Measurements from ENCODE around the gene GRM3.
"Not testable (repeated sequence)": the region's sequence is repeated elsewhere in the genome, so short reads cannot be mapped to it uniquely, and the experiment has no call there.

GRM3 gene

DNA sequence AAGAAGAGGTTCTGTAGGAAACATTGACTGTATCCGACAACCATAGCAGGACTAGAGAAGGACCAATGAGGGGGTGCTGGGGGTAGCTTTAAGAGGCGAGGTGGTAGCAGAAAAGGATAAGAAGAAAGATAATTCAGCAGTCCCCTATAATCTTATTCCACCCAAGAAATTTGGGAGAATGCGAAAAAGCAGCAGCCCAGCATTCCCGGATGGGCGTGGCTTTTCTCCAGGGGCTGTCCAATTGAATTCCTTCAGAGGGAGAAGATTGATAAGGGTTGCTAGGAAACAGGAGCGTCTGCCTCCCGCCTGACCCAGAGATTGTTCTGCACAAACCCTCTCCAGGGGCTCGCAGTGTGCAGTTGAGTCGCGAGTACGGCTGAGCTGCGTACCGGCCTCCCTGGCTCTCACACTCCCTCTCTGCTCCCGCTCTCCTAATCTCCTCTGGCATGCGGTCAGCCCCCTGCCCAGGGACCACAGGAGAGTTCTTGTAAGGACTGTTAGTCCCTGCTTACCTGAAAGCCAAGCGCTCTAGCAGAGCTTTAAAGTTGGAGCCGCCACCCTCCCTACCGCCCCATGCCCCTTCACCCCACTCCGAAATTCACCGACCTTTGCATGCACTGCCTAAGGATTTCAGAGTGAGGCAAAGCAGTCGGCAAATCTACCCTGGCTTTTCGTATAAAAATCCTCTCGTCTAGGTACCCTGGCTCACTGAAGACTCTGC is at the start of gene GRM3:
TSS of gene GRM3 (plus strand) at position 349 of the 721 bp plus-strand sequence. CDS start 121,237 bp downstream, outside the sequence.
- FAIRE-seq (no peak), DNase-seq (ENCODE audit: low spot score) (peak; percentile 75)

DNA sequence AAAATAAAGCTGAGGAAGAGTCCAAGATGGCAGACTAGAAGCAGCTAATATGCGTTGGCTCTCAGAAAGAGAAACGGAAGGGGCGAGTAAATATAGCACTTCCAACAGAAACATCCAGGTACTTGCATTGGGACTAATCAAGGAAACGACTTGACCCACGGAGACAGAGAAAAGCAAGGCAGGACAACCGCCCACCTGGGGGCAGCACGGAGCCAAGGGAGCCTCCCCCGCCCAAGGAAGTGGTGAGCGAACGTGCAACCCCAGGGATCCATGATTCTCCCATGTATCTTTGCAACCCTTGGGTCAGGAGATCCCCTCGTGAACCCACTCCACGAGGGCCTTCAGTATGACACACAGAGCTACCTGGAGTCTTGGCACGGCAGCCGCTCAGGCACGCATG is 45.4 kb upstream of the GRM3 start:
- no peak for DNase-seq (ENCODE audit: low spot score)
- FAIRE-seq, result no peak

DNA sequence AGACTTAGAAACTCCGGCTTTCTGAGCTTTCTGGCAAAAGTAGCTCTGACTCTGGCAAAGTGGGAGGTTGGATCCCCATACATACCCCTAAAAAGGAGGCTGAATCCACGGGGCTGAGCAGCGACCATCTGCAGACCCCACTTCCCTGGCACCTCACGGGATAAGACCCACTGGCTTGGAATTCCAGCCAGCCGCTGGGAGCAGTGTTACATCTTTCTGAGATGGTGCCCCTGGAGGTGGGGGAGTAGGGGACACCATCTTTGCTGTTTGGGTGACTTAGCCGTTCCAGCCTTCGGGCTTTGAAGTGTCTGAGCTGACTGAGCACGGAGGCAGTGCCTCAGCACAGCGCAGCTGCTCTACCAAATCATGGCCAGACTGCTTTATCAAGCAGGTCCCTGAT is 45.0 kb upstream of the GRM3 start:
- DNase-seq (ENCODE audit: low spot score) (no peak), FAIRE-seq (no peak)

DNA sequence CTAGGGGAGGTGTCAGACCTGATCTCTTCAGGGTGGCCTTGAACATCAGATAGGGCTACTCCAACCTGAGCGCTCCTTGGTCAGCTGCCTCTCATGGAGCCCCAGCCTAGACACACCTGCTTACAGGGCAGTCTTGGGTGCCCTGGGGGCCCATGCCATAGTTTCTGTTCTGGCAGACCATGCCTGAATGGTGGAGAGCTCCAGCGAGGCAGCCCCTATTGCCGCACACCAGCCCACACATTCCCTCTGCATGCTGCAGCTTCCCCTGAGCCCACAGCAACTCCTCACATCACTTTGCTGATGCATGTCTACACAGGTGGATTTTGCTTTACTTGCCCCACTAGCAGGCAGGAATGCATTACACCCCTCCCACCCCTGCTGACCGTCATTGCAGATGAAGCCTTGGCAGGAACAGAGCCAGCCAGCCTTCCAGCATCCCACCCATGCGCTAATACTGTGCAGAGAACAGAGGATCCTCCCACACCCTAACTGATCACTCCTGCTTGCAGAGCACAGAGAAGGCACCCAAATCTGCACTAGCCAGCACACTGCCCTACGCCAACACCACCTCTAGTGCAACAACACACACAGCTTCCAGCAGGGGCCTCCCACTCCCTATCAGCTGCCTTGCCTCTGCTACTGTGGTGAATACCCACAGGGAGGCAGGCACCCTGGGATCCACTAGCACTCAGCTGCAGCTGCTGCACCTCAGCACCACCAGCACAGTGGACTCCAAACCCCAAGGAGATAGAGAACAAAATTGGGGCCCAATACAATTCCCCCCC is 43.0 kb upstream of the GRM3 start:
- FAIRE-seq (peak; percentile 77), DNase-seq (ENCODE audit: low spot score) (no peak)

- FAIRE-seq; DNase-seq (ENCODE audit: low spot score): not testable (repeated sequence)
Measured at GRCh38 chr7:86615711-86616110, 28.0 kb upstream of the GRM3 start.

DNA sequence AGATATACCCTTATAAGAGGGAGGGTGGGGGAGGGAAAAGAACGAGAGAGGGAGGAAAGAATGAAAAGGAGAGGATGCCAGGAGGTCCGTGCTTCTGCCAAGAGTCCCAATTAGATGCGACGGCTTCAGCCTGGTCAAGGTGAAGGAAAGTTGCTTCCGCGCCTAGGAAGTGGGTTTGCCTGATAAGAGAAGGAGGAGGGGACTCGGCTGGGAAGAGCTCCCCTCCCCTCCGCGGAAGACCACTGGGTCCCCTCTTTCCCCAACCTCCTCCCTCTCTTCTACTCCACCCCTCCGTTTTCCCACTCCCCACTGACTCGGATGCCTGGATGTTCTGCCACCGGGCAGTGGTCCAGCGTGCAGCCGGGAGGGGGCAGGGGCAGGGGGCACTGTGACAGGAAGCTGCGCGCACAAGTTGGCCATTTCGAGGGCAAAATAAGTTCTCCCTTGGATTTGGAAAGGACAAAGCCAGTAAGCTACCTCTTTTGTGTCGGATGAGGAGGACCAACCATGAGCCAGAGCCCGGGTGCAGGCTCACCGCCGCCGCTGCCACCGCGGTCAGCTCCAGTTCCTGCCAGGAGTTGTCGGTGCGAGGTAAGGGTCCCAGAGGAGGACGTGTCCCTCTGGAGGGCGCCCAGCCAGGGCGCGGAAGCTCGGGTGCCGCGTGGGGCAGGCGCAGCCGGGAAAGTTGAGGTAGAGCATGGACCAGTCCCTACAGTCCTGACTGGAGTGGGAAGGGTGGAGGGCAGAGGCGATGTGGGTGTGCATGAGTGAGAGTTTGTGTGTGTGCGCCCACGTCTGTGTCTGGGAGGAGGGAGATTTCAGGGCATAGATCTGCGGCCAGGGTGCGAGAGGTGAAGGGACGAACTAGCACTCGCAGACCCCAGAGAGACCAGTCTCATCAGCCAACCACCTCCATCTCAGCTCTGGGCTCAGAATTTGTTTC is 844 bp downstream of the GRM3 start:
- peak; percentile 72 for FAIRE-seq
- DNase-seq (ENCODE audit: low spot score), result peak; percentile 61

DNA sequence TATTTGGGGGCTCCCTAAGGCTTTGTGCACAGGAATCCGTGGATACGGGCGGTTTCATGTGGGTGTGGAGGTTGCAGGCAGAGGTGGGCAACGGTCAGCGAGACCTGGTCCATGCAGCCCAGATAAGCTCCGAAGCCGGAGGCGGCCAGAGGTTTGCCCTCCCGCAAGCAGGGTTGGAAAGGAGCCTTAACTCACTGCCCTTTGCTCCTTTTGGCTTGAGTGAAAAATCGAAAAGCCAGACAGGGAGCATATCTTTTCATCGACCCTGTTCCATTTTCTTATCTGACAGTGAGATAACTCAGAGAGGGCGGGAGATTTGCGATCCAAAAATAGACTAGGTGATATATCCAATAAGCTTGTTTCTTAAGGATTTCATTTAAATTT is 1.5 kb downstream of the GRM3 start:
- DNase-seq (ENCODE audit: low spot score) (no peak), FAIRE-seq (no peak)

- no peak for DNase-seq (ENCODE audit: low spot score)
- no peak for FAIRE-seq
Measured at GRCh38 chr7:86645676-86646276, 2.1 kb downstream of the GRM3 start.

DNA sequence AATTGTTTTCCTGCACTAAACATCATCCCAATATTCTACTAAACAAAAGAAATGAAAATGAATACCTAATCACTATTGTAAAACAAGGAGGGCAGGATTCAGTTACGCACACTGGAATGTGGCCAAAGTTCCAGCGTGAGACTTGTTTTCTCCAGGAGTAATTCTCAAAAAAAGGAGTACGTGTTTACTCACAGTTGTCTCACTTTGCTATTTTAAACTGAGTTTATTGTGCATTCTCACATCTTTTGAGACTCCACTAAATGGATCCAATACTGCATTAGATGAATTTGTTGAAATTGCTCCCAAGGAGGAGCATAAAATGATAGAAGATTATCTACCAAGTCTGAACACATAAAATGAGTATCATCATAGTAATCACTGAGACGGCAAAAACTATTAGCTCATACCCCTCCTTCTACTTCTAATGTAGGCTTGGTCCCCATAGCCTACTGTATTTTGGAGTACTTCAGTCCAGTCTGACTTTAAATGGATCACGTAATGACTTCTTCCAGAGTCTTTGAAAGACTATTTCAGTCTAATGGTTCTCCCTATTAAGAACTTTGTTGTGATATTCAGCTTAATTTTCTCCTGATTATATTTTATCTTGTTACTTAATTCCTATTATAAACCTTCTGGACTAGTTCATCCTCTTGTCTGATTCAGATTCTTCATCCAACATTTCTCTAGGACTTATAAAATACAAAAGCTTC is 3.8 kb downstream of the GRM3 start:
- FAIRE-seq (no peak), DNase-seq (ENCODE audit: low spot score) (no peak)

DNA sequence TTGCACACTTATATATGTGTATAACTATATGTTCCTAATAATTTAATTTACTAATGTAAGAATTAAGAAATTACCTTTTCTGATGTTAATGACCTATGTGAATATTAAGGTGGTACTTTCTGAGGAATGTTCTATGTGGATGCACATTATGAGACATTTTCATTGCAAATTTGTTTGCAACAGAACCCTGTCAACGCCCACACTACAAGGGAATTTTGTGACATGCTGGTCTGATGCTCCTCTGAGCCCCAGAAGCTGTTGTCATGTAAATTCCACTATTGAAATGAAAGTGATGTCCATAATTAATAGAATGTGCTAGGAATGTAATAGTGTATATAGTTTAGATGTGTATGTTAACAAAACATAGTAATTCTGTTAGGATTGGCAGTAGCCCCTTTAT is 4.5 kb downstream of the GRM3 start:
- no peak for FAIRE-seq
- DNase-seq (ENCODE audit: low spot score), result no peak

- FAIRE-seq (no peak), DNase-seq (ENCODE audit: low spot score) (peak; percentile 37)
Measured at GRCh38 chr7:86653919-86654659, 10.4 kb downstream of the GRM3 start.

GRCh38 chr7:86657948-86658347 is 14.2 kb downstream of the GRM3 start:
- no peak for DNase-seq (ENCODE audit: low spot score)
- no peak for FAIRE-seq

GRCh38 chr7:86660950-86661462 is 17.3 kb downstream of the GRM3 start:
- no peak for DNase-seq (ENCODE audit: low spot score)
- no peak for FAIRE-seq

DNA sequence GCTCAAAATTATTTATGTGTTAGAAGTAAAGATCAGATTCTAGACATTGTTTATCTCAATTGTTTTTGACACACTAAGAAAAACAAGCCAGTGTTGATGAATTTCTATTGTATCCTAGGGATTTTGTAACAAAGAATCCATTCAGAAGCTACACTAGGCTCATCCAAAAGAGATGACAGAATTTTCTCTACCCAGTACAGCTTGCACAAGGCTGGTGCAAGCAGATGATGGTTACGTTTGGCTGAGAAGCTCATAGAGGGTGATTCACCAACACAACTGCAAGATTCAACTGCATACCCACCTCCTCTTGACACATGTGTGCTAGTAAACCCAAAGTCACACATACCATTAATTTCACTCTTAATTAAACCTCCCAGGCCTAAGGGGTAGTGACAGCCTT is 20.8 kb downstream of the GRM3 start:
- no peak for DNase-seq (ENCODE audit: low spot score)
- no peak for FAIRE-seq

DNA sequence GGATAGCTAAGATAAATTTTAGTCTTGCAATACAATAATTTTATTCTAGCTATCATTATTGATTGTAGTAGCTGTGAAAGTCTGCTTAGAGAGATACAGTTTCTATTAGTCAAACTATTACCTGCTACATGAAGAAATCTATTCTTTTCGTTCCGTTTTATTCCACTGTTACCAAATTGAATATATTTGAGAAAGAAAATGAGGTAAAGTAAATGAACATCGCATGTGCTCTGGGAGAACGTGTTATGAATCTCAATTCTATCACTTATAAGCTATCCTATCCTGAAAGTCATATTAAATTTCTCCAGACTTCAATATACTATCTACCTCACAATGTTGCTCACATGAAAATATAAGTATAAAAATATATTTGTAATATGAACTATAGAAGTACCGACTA is 21.3 kb downstream of the GRM3 start:
- FAIRE-seq (no peak), DNase-seq (ENCODE audit: low spot score) (no peak)

- DNase-seq (ENCODE audit: low spot score) (no peak), FAIRE-seq (no peak)
Measured at GRCh38 chr7:86665669-86666068, 22.0 kb downstream of the GRM3 start.

GRCh38 chr7:86667732-86668131 is 24.0 kb downstream of the GRM3 start:
- no peak for DNase-seq (ENCODE audit: low spot score)
- FAIRE-seq, result no peak

DNA sequence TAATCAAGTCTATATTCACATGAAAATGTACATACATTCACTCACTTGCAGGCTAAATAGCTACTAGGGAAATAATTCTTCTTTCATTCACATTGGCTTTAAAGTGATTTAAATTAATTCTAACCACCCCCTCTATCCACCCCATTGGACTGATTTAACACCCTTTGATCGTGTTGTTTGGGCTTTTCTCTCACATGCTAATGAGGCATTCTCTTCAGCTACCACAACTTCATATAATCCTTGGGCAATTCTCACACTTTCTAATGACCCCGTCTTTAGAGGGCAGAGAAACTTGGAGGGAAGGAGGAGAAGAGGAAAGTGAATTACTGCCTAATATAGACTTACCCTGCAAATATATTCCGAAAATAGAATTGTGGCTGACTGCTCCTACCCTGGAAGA is 24.6 kb downstream of the GRM3 start:
- FAIRE-seq, result peak; percentile 59
- DNase-seq (ENCODE audit: low spot score), result no peak

DNA sequence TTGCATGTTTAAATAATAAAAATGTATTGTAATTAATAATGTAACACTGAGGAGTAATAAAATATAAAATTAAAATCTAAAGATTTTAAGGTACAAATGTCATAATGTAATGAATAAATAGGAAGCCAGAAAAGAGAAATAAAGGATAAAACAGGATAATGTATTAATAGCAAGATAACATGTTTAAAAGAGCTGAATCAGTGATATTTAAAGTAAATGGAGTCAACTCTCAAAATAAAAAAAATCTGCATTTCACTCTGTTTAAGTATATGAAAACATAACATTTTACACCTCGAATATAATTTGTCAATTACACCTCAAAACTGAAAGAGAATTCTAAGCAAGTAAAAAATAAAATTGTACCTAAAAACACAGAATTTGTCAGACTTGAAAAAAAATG is 44.1 kb downstream of the GRM3 start:
- DNase-seq (ENCODE audit: low spot score), result no peak
- no peak for FAIRE-seq

- FAIRE-seq, result no peak
Measured at GRCh38 chr7:86689363-86689762, 45.7 kb downstream of the GRM3 start.

More at GRCh38 chr7:86689363-86689762, 45.7 kb downstream of the GRM3 start:
- no peak for DNase-seq (ENCODE audit: low spot score)

Data from urothelium cell line (cell line).